Esophagus muscularis mucosa (tissue), 3 donors: ENCODE results near the gene ARHGAP9.
"Not testable (repeated sequence)": the region's sequence is repeated elsewhere in the genome, so short reads cannot be mapped to it uniquely, and the experiment has no call there.

Source experiments
- CTCF ChIP-seq, 3 experiments: fragments of 200-600 bp in 2 of 3; fragments of 450-650 bp in 1 of 3; sonication (generic) in 2 of 3; IDR thresholded peaks; one replicate each; pipeline ENCODE4 v1.5.1; 2017 to 2019; ENCODE audit warnings: antibody characterized with exemption in 3 of 3, mild to moderate bottlenecking in 2 of 3, moderate library complexity in 1 of 3
- POLR2AphosphoS5 ChIP-seq, 2 donors: sonication (generic); formaldehyde crosslinking; IDR thresholded peaks; one replicate each; pipeline ENCODE4 v1.6.1; 2017; ENCODE audit warnings: antibody characterized with exemption in 2 of 2

GRCh38 chr12:57507796-57508195 lies 28.1 kb upstream of the ARHGAP9 start:
- TF ChIP-seq CTCF, POLR2AphosphoS5 (IDR thresholded peaks at IDR 0.05): not testable (repeated sequence)
